ENCODE results near the gene DYNC2I2.
"Not testable (repeated sequence)": the region's sequence is repeated elsewhere in the genome, so short reads cannot be mapped to it uniquely, and the experiment has no call there.

The DYNC2I2 gene

DNA sequence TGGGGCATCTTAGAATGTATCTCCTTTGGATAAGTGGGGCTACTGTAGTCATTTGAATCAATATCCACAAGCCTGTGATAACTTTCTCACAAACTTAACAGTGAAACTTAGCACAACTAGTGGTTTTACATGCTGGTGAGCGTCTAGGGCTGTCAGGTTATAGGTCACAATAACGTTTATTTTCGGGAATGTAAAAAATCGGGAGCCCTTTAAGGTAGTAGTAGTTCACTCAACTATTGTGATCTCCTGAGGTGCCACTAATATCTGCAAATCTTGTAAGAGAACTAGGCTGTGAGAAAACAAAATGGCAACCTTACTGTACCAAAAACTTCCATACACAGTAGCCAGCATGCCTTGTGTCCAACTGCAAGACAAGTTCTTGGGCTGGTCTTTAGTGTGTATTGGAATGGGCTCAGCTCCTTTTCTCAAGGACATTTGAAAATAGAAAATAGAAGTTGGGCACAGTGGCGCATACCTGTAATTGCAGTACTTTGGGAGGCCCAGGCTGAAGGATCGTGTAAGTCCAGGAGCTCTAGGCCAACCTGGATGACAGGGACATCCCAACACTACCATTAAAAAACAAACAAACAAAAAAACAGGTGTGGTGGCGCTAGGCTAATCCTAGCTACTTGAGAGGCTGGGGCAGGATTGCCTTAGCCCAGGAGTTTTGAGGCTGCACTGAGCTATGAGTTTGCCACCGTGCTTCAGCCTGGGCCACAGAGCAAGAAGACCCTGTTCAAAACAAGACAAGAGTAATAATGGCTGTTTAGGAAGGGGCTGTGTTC is 40.5 kb upstream of the DYNC2I2 start:
- no peak for DNase-seq (ENCODE audit: insufficient read length)
- no peak for FAIRE-seq
- TF ChIP-seq POLR2AphosphoS5 (IDR thresholded peaks at IDR 0.05; ENCODE audit: low read depth, low read length) (peak; percentile 71), POLR2A (IDR thresholded peaks at IDR 0.05; ENCODE audit: low read depth, low read length) (peak; percentile 21; the same call in 1 of the 2 replicates), TAF1 (IDR thresholded peaks at IDR 0.05; ENCODE audit: borderline replicate concordance, low read depth, low read length) (no peak)

DNA sequence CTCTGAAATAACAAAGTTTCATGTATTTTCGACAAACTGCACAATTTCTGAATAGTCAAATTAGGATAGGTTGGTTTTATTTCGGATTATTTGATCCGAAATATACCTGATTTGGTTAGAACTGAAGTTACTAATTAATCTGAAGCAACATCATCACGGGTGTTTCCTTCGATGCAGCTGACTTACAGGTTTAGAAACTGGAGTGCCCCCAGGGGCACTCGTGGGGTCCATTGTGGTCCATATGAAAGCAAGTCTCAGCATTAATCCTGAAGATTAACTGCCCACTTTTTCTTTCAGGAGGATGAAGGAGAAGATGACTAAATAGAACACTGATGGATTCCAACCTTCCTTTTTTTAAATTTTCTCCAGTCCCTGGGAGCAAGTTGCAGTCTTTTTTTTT is 37.7 kb upstream of the DYNC2I2 start:
- TF ChIP-seq POLR2AphosphoS5 (IDR thresholded peaks at IDR 0.05; ENCODE audit: low read depth, low read length) (no peak), TAF1 (IDR thresholded peaks at IDR 0.05; ENCODE audit: borderline replicate concordance, low read depth, low read length) (no peak), POLR2A (IDR thresholded peaks at IDR 0.05; ENCODE audit: low read depth, low read length) (no peak)
- DNase-seq (ENCODE audit: insufficient read length) = no peak
- FAIRE-seq = no peak

DNA sequence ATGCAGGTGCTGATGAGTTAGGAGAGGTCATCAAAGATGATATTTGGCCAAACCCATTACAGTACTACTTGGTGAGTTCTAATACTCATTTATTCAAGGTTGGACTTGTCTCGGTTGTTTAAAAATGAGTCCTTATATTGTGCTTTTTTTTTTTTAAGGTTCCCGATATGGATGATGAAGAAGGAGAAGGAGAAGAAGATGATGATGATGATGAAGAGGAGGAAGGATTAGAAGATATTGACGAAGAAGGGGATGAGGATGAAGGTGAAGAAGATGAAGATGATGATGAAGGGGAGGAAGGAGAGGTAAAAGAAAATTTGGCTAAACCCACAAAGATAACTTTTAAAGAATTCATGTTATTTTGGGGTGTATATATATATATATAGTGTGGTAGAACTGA is 37.1 kb upstream of the DYNC2I2 start:
- FAIRE-seq; DNase-seq (ENCODE audit: insufficient read length): not testable (repeated sequence)

DNA sequence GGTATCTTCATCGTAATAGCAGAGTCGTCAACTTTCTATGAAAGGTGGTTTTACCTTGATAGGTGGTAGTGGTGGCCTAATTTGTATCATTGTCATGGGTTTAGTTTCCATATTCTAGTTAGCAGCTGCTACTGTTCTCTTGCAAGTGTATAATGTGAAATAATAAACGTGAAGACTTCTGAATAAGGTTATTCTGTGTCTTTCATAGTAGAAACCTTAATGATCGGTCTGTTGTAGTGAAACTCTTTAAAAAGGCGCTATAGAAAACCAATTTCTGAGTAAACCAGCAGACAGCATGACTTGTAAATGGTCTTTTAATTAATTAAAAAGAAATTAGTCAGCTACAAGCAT is 34.0 kb upstream of the DYNC2I2 start:
- FAIRE-seq (no peak), DNase-seq (ENCODE audit: insufficient read length) (no peak)
- TF ChIP-seq POLR2AphosphoS5 (IDR thresholded peaks at IDR 0.05; ENCODE audit: low read depth, low read length) = no peak
- TF ChIP-seq POLR2A (IDR thresholded peaks at IDR 0.05; ENCODE audit: low read depth, low read length) = no peak
- TF ChIP-seq TAF1 (IDR thresholded peaks at IDR 0.05; ENCODE audit: borderline replicate concordance, low read depth, low read length) = no peak

DNA sequence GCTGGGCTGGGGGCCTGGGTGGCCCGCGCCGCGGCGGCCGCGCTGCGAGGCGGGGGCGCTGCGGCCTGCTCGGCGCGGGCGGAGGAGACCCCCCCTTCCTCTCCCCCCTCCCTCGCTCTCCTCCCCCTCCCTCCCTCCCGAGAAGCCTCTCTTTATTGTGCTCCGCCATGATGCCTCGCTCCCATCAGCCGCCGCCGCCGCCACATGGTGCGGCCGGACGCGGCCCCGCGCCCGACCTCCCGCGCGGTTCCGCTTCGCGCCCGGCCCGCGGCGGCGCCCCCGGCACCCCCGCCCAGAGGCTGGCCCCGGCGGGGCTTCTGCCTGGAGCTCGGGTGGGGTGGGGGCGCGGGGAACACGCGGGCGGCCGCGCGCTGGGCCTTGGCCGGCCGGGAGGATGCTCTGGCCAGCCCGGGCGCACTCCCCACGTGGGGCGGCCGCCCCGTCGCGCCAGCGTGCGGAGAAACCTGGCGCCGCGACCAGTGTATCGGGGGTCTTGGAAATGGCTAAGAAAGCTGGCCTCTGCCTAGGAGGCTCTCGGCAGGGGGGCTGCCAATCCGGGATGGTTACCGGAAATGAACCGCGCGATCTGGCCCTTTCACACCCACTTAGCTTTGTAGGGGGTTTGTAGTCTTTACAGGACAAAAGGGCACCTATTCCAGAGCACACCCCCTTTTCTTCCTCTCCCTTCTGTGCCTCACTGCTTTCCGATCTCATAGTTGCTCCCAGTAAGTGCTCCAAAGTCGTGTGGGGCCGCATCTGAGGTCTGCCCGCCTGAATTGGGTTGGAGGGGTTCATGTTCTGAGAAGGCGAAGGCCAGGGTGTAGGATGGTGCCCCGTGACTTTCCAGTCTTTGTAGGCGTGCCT is 33.4 kb upstream of the DYNC2I2 start:
- no peak for DNase-seq (ENCODE audit: insufficient read length)
- peak; percentile 14 for FAIRE-seq
- peak; percentile 56; the same call in 1 of the 2 replicates for TF ChIP-seq POLR2AphosphoS5 (IDR thresholded peaks at IDR 0.05; ENCODE audit: low read depth, low read length)
- TF ChIP-seq POLR2A (IDR thresholded peaks at IDR 0.05; ENCODE audit: low read depth, low read length) = peak; percentile 38; the same call in 1 of the 2 replicates
- no peak for TF ChIP-seq TAF1 (IDR thresholded peaks at IDR 0.05; ENCODE audit: borderline replicate concordance, low read depth, low read length)

DNA sequence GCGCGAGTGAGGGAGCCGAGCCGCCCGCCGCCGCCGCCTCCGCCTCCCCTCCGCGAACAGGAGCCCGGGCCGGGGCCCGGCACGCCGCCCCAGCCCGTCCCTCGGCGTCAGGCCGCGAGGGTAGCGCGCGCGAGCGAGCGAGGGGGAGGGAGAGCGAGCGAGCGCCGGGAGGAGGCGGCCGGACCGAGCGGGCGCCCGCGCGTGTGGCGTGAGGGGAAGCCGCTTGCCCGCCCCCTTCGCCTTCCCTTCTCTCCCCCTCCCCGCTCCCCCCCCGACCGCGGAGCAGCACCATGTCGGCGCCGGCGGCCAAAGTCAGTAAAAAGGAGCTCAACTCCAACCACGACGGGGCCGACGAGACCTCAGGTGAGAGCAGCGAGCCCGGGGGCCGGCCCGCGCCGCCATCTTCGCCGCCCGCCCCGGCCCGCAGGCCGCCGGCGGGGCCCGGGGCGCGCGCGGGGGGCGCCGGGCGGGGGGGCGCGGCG is 32.7 kb upstream of the DYNC2I2 start:
- no peak for FAIRE-seq
- DNase-seq (ENCODE audit: insufficient read length) = no peak
- TF ChIP-seq POLR2AphosphoS5 (IDR thresholded peaks at IDR 0.05; ENCODE audit: low read depth, low read length) (no peak), TAF1 (IDR thresholded peaks at IDR 0.05; ENCODE audit: borderline replicate concordance, low read depth, low read length) (no peak), POLR2A (IDR thresholded peaks at IDR 0.05; ENCODE audit: low read depth, low read length) (0 out of 2 replicates have a peak, but pooled peaks have one; percentile 2)

DNA sequence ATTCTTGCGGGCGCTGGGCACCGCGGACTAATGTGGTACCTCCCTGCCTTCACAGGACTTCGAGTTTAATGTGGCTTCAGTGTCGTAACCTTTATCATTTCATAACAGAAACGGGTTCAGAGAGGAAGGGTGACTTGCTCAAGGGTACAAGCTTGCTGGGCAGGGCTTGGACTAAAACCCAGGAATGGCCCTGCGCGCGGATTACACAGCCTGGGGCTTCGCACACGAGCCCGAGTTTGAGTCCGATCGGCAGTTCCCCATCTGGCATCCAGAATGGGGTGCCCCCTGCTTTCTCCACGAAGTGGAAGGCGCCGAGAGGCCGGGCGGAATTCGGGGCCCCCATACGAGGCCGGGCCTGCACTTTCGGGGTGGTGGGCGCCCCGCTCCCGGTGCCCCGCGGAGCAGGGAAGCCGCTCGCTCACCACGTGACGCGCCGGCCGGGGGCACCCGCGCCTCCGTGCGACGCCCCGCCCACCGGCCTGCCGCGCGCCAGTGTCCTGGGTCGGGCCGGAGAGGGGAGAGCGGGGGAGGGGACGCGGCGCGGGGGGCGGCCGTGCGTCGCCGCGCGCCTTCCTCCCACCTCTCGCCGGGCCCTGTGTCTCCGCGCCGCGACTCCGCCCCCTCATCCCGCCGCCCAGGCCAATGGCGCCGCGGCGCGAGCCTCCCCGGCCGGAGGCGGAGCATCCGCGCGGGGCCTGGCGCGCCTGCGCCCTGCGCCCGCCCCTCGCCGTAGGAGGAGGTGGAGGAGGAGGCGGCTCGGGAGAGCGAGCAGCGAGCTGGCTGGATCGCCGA is 32.0 kb upstream of the DYNC2I2 start, which contains the start of gene SET:
TSS of gene SET (plus strand) at position 722 of the 792 bp plus-strand sequence. CDS start 361 bp downstream, outside the sequence.
- peak; percentile 96 for DNase-seq (ENCODE audit: insufficient read length)
- TF ChIP-seq POLR2A (IDR thresholded peaks at IDR 0.05; ENCODE audit: low read depth, low read length) = peak; percentile 66; the same call in 1 of the 2 replicates
- TF ChIP-seq POLR2AphosphoS5 (IDR thresholded peaks at IDR 0.05; ENCODE audit: low read depth, low read length) = peak; percentile 63
- peak; percentile 60; the same call in 1 of the 2 replicates for TF ChIP-seq TAF1 (IDR thresholded peaks at IDR 0.05; ENCODE audit: borderline replicate concordance, low read depth, low read length)
- FAIRE-seq = peak; percentile 97

DNA sequence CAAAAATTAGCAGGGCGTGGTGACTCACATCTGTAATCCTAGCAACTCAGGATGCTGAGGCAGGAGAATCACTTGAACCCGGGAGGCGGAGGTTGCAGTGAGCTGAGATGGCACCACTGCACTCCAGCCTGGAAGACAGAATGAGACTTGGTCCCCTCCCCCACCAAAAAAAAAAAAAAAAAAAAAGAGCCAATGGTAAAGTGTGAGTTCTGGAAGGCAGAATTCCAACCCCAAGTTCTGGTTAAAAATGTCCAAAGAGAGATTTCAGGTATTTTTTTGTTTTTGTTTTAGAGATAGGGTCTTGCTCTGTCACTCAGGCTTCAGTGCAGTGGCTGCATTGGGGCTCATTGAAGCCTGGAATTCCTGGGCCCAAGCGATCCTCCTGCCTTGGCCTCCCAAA is 30.8 kb upstream of the DYNC2I2 start:
- TF ChIP-seq TAF1 (IDR thresholded peaks at IDR 0.05; ENCODE audit: borderline replicate concordance, low read depth, low read length) (no peak), POLR2A (IDR thresholded peaks at IDR 0.05; ENCODE audit: low read depth, low read length) (no peak), POLR2AphosphoS5 (IDR thresholded peaks at IDR 0.05; ENCODE audit: low read depth, low read length) (no peak)
- DNase-seq (ENCODE audit: insufficient read length) = no peak
- no peak for FAIRE-seq

DNA sequence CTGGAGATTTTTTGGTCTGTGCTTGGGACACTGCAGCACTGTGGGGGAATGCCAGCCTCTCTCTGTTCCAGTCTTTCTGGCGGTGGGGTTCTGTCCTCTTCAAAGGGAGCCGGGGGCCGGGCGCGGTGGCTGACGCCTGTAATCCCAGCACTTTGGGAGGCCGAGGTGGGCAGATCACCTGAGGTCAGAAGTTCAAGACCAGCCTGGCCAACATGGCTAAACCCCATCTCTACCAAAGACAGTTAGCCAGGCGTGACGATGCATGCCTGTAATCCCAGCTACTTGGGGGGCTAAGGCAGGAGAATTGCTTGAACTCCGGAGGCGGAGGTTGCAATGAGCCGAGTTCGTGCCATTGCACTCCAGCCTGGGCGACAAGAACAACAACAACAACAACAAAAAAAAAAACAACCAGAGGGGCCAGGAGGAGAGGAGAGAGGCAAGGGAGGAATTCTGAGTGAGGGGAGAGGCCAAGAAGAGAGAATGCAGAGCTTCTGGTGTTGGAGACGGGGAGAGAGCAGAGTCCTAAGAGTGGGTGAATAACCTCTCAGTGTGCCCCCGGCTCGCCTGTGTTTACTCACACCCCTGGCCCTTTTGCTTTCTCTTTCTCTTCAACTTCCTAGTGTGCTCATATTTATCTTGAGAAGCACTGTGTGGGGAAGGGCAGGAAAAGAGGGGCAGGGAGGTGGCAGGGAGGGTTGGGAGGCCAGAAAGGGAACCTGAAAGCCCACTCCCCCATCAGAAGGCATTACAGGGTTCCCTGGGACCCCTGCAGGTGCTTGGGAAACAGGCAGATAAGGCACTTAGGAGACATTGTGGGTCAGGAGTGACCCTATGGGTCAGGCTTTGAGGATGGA is 29.2 kb upstream of the DYNC2I2 start:
- no peak for TF ChIP-seq TAF1 (IDR thresholded peaks at IDR 0.05; ENCODE audit: borderline replicate concordance, low read depth, low read length)
- no peak for TF ChIP-seq POLR2A (IDR thresholded peaks at IDR 0.05; ENCODE audit: low read depth, low read length)
- no peak for TF ChIP-seq POLR2AphosphoS5 (IDR thresholded peaks at IDR 0.05; ENCODE audit: low read depth, low read length)
- no peak for FAIRE-seq
- DNase-seq (ENCODE audit: insufficient read length) = no peak

Measured in GM12892 (cell line).